Raji (cell line): ENCODE results near the gene NGFR.

Experiments used
- POLR2A ChIP-seq: IDR thresholded peaks from 2 replicates; pipeline ENCODE4 v1.6.1; 2011; ENCODE audit warnings: low read depth, low read length, control low read depth; ENCODE audit not compliant: insufficient read depth

Gene NGFR

DNA sequence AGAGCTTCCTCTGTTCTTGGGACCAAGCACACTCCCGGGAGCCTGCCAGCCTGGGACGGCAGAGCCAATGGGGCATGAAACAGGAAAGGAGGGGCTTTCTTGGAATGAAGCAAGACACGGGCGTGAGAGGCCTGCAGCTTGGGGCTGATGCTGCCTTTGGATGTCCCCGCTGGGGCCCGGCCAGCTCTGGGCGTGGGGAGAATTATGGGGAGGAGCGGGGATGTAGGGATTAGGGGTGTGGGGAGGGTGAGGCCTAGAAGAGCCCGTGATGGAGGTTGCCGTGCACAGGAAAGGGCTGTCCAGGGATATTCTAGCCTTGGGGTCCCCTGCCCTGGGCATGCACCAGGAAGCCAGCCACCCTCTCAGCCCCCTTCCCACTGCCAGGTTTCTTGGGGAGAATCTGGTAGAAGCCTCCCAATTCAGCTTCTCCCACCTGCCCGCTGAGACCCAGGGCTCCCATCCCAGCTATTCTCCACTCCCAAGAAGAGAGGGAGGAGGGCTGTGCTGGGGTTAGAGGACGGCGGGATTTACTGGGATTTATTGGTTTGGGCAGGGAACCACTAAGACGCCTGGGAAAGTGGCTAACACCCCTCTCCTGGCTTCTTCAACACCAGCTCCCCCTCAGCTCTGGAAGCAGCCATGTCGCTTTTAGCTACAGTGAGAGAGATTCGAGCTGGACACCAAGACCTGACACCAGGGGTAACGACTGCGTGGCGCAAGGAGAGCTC lies 60.6 kb downstream of the NGFR start:
- no peak for TF ChIP-seq POLR2A

DNA sequence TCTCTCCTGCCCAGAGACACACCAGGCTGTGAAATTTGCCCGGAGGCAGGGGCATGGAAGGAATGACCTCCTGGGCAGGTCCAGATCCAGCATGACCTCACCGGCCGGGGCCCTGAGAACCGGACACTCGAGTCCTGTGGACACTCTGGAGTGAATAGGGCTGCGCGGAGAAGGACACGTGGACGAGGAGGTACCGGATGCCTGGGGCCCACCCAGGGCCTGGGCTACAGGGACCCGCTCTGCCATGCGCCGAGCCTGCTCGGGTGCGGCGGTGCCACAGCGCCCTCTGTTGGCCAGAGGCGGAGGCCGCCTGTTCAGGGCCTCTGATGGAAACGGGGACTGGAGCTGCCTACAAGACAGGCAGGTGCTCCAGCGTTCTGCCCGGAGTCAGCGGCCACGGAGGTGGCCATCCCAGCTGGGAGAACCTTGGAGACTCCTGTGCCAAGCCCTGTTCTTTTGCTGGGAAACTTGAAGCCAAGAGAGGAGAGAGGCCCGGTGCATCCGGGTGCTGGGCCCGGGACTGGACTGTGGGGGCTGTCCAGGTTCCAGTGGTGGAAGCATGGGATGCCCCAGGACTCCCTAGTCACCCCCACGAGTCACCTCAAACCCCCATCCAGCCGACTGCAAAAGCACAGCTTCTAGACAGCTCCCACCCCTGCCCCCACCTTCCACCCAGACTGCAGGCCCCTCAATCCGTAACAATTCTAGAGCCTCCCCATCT lies 61.3 kb downstream of the NGFR start:
- peak; percentile 47; the same call in 1 of the 2 replicates for TF ChIP-seq POLR2A

DNA sequence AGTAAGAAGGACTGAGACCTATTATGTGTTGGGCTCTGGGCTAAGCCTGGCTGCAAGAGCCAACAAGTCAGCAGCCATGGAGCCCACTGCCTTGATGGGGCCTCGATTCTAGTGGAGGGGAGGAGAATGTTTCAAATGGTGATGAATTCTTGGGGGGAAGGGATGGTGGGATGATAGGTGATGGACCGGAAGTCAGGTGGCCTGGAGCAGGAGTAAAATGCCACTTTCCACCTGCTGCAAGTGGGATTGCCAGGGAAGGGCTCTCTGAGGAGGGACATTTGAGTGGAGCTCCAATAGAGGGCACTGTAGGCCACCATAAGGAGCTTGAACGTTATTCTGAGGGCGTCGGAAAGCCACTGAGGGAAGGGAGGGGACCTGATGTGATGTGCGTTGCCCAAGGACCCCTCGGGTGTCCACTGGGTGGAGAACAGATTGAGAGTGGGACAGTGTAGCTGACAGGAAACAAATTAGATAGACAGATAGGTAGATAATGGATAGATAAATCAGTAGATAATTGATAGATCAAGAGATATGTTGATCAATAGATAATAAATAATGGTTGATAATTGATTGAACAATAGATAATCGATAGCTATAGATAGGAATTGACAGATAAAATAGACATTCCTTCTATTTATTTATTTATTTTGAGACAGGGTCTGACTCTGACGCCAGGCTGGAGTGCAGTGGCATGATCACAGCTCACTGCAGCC lies 62.4 kb downstream of the NGFR start:
- no peak for TF ChIP-seq POLR2A
